Caco-2 (cell line): ENCODE measurements around the gene PHLDB1. TPM values are rescaled to one million over a fixed set of nuclear protein-coding genes. Genes with fewer than 3 reads are reported as not detected.
A peak's percentile ranks its signal among the peaks of the same experiment; 100 is the strongest.

Experiments used
- BruUV-seq: library from RNA; stranded (reverse); fragments of 400-500 nt; replicated peaks from 2 replicates; lab custom pipeline; 2021; lab: Mats Ljungman, UMichigan
- CTCF ChIA-PET: fragments of 300-600 bp; sonication (Branson Sonifier 250); formaldehyde crosslinking; loops from one replicate; lab custom pipeline; 2022; ENCODE audit warnings: antibody characterized with exemption; lab: Charles Lee
- POLR2A ChIA-PET: fragments of 300-600 bp; sonication (Branson Sonifier 250); formaldehyde crosslinking; loops from one replicate; lab custom pipeline; 2022; ENCODE audit warnings: antibody characterized with exemption; lab: Charles Lee
- DNase-seq, 2 experiments: peaks; one replicate each; pipeline versions ENCODE4 v3.0.0 to v3.0.0-alpha.2; 2020 to 2022
- H3K27me3 ChIP-seq: replicated peaks from 2 replicates; pipeline ENCODE4 v1.6.0; 2011; ENCODE audit warnings: low read length; ENCODE audit not compliant: control insufficient read depth, insufficient read depth
- H3K36me3 ChIP-seq: 2 replicates; pipeline ENCODE4 v1.5.1; 2011; ENCODE audit warnings: low read length; ENCODE audit not compliant: control insufficient read depth, insufficient read depth
- H3K4me1 ChIP-seq: fragments of 250-450 bp; sonication (Bioruptor Pico); 2 replicates; pipeline ENCODE4 v1.5.1; 2020; ENCODE audit warnings: mild to moderate bottlenecking
- H3K4me3 ChIP-seq: 2 replicates; pipeline ENCODE4 v1.5.1; 2011; ENCODE audit warnings: low read depth, mild to moderate bottlenecking, control low read depth, low read length
- H3K9me3 ChIP-seq: fragments of 250-450 bp; sonication (Bioruptor Pico); 2 replicates; pipeline ENCODE4 v1.5.1; 2020; ENCODE audit warnings: mild to moderate bottlenecking, moderate library complexity
- H3K27ac Mint-ChIP-seq: one replicate; pipeline ENCODE4 v1.8.0; 2022; ENCODE audit warnings: mixed read lengths; ENCODE audit not compliant: unreplicated experiment
- H3K27me3 Mint-ChIP-seq: one replicate; pipeline ENCODE4 v1.8.0; 2022; ENCODE audit warnings: mixed read lengths; ENCODE audit not compliant: insufficient read depth, unreplicated experiment
- H3K36me3 Mint-ChIP-seq: one replicate; pipeline ENCODE4 v1.8.0; 2022; ENCODE audit warnings: mild to moderate bottlenecking, mixed read lengths; ENCODE audit not compliant: insufficient read depth, unreplicated experiment
- H3K4me1 Mint-ChIP-seq: one replicate; pipeline ENCODE4 v1.8.0; 2022; ENCODE audit warnings: low read depth, mixed read lengths; ENCODE audit not compliant: unreplicated experiment
- H3K4me3 Mint-ChIP-seq: one replicate; pipeline ENCODE4 v1.8.0; 2022; ENCODE audit warnings: mild to moderate bottlenecking, moderate library complexity, mixed read lengths; ENCODE audit not compliant: unreplicated experiment
- H3K9me3 Mint-ChIP-seq: one replicate; pipeline ENCODE4 v1.8.0; 2022; ENCODE audit warnings: mixed read lengths; ENCODE audit not compliant: unreplicated experiment
- CTCF ChIP-seq, 2 experiments: fragments of 200-600 bp in 1 of 2; IDR thresholded peaks; 1 replicate in 1 of 2; 2 replicates in 1 of 2; pipeline versions ENCODE4 v1.5.1 to v1.8.0; 2011 to 2022; ENCODE audit warnings: antibody characterized with exemption in 1 of 2, control low read depth in 1 of 2, inconsistent platforms in 1 of 2, low read depth in 1 of 2, low read length in 1 of 2, mild to moderate bottlenecking in 1 of 2, moderate library complexity in 1 of 2; ENCODE audit not compliant: insufficient read depth in 1 of 2, severe bottlenecking in 1 of 2, unreplicated experiment in 1 of 2
- intact Hi-C: fragments of 100-400 bp; cut with micrococcal nuclease; formaldehyde crosslinking; loops from one replicate; pipeline ENCODE4 v1.10.0; 2022; ENCODE audit not compliant: unreplicated experiment
- total RNA-seq: library from RNA; stranded (reverse); gene quantifications from 2 replicates; pipeline ENCODE4 v1.2.3, GENCODE V29; 2022

Gene PHLDB1
- total RNA-seq, 1 experiment from 2014 or later, result 72.1 TPM

- Histone ChIP-seq H3K36me3 (no peaks in the 10 kb centered on the region), H3K4me1 (peaks cover 37% of the 10 kb centered on the region), H3K4me3 (no peak overlapping the region), H3K27me3 (no peaks in the 10 kb centered on the region), H3K9me3 (no peaks in the 10 kb centered on the region)
- no peaks in the 10 kb centered on the region for H3K27me3 Mint-ChIP-seq
- H3K9me3 Mint-ChIP-seq, result no peaks in the 10 kb centered on the region
- peaks cover 11% of the 10 kb centered on the region for H3K4me1 Mint-ChIP-seq
- ChIA-PET CTCF (interaction anchor here (0.6 to 3.3 kb wide), 13 partner anchors 11 to 309 kb away, joined by 3 to 21 read pairs (median 5); partner anchors contain the start of genes ARCN1, PHLDB1 and TREH), POLR2A (interaction anchor here (1.0 kb wide), 1 partner anchor 131 kb away, joined by 3 read pairs; the partner anchor contains the start of gene DDX6)
- H3K36me3 Mint-ChIP-seq, result peaks cover 12% of the 10 kb centered on the region
- intact Hi-C loops, result loop anchor here (1.0 to 10.0 kb wide), 6 partner anchors 38 to 515 kb away; partner anchors contain the start of genes PHLDB1 and UPK2
- peak; percentile 97 to 99 for DNase-seq
- TF ChIP-seq CTCF (IDR thresholded peaks at IDR 0.05; ENCODE audit: insufficient read depth in 1 of 2, low read depth in 1 of 2, low read length in 1 of 2, severe bottlenecking in 1 of 2, unreplicated experiment in 1 of 2), result peak; percentile 100
- H3K27ac Mint-ChIP-seq, result peak overlapping the region; percentile 43
- BruUV-seq, result no TSS peak
- H3K4me3 Mint-ChIP-seq, result no peak overlapping the region
Measured at GRCh38 chr11:118659314-118659952, 52.0 kb downstream of the PHLDB1 start.

DNA sequence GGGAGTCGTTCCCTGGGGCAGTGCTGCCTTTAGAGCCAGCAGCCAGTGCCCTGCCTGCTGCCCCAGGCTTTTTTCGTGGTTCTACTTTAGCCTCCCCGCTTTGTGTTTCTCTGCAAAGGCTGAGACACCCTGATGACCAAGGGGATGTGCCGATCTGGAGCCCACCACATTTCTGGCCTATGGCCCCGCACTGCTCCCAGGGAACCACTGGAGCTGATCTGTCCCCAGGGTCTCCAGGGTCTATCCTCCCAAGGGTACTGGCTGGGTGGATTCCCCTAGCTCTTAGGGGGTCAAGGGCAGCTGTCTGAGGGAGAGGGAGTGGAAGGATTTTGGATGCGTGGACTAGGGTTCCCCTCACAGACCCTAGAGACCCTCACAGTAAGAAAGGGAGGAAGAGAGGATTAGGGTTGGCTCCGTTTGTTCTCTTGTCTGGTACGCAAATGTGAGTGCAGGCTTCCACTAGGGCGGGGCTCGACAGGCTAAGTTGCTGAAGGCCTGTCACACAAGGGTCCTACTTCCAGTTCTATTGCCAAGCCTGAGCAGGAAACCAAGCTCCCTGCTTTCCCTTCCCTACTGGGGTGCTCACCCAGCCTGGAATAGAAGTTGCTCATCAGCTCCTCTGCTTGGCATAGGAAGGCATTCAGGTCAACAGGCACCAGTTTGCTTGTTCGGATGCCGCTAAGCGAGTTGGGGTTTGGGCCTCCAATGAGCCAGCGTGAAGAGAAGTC, 52.7 kb downstream of the PHLDB1 start:
- no peaks in the 10 kb centered on the region for H3K27me3 Mint-ChIP-seq
- intact Hi-C loops, result loop anchor here (1.0 to 10.0 kb wide), 6 partner anchors 39 to 515 kb away; partner anchors contain the start of genes PHLDB1 and UPK2

More for the DNA sequence above, 52.7 kb downstream of the PHLDB1 start:
- Histone ChIP-seq H3K36me3 (no peaks in the 10 kb centered on the region), H3K9me3 (no peaks in the 10 kb centered on the region), H3K4me1 (peaks cover 37% of the 10 kb centered on the region), H3K27me3 (no peaks in the 10 kb centered on the region), H3K4me3 (no peak overlapping the region)
- TF ChIP-seq CTCF (IDR thresholded peaks at IDR 0.05; ENCODE audit: insufficient read depth in 1 of 2, low read depth in 1 of 2, low read length in 1 of 2, severe bottlenecking in 1 of 2, unreplicated experiment in 1 of 2), result no peak
- peak in 1 of 2 experiments; percentile 48 for DNase-seq
- CTCF ChIA-PET, result interaction anchor here (0.6 to 3.3 kb wide), 11 partner anchors 10 to 296 kb away, joined by 3 to 21 read pairs (median 4); partner anchors contain the start of genes ARCN1, DDX6 and UPK2
- POLR2A ChIA-PET, result interaction anchor here (1.0 kb wide), 1 partner anchor 131 kb away, joined by 3 read pairs; the partner anchor contains the start of gene DDX6
- no peak overlapping the region for H3K4me3 Mint-ChIP-seq
- peak overlapping the region; percentile 43 for H3K27ac Mint-ChIP-seq
- peaks cover 12% of the 10 kb centered on the region for H3K36me3 Mint-ChIP-seq
- BruUV-seq, result no TSS peak
- no peaks in the 10 kb centered on the region for H3K9me3 Mint-ChIP-seq
- peaks cover 11% of the 10 kb centered on the region for H3K4me1 Mint-ChIP-seq
